CD4-positive, alpha-beta T cell (primary cell): Measurements from ENCODE around the gene TBC1D7. TPM values are rescaled to one million over a fixed set of nuclear protein-coding genes. Genes with fewer than 3 reads are reported as not detected.

Source experiments
- ATAC-seq: fragments of 200-7000 bp; cut with Tn5 transposase; one replicate; pipeline ENCODE4 v1.10.0; 2022; ENCODE audit warnings: mild to moderate bottlenecking; ENCODE audit not compliant: poor library complexity
- CTCF ChIA-PET: fragments of 350-600 bp; sonication (Branson Sonifier 250); formaldehyde crosslinking; loops from one replicate; lab custom pipeline; 2021; ENCODE audit warnings: antibody characterized with exemption, inconsistent platforms; lab: Charles Lee
- POLR2A ChIA-PET: fragments of 350-600 bp; sonication (Branson Sonifier 250); formaldehyde crosslinking; loops from one replicate; lab custom pipeline; 2021; ENCODE audit warnings: antibody characterized with exemption, inconsistent platforms; lab: Charles Lee
- DNase-seq, 14 experiments: peaks; one replicate each; pipeline ENCODE4 v3.0.0-alpha.2; 2013 to 2020; ENCODE audit warnings: mixed read lengths in 2 of 14
- H3K27ac ChIP-seq, 2 donors: one replicate each; pipeline versions ENCODE4 v1.5.1 to v1.7.0; 2013; ENCODE audit warnings: low read length in 2 of 2, low read depth in 1 of 2, mild to moderate bottlenecking in 1 of 2
- H3K27me3 ChIP-seq, 2 experiments: 1 replicate in 1 of 2; 2 replicates in 1 of 2; pipeline versions ENCODE4 v1.6.1 to v1.7.0; 2013; ENCODE audit warnings: low read length in 2 of 2, control low read depth in 1 of 2, mild to moderate bottlenecking in 1 of 2, moderate library complexity in 1 of 2; ENCODE audit not compliant: insufficient read depth in 2 of 2, control insufficient read depth in 1 of 2
- H3K36me3 ChIP-seq: one replicate; pipeline ENCODE4 v1.6.1; 2013; ENCODE audit warnings: low read length, control low read depth; ENCODE audit not compliant: insufficient read depth
- H3K4me1 ChIP-seq: one replicate; pipeline ENCODE4 v1.6.1; 2013; ENCODE audit warnings: low read length, control low read depth; ENCODE audit not compliant: insufficient read depth
- H3K4me3 ChIP-seq: one replicate; pipeline ENCODE4 v1.5.1; 2013; ENCODE audit warnings: mild to moderate bottlenecking, low read length, moderate library complexity
- H3K9me3 ChIP-seq, 2 experiments: 1 replicate in 1 of 2; 2 replicates in 1 of 2; pipeline versions ENCODE4 v1.6.1 to v1.7.0; 2013; ENCODE audit warnings: low read length in 2 of 2, mild to moderate bottlenecking in 2 of 2, control low read depth in 1 of 2, moderate library complexity in 1 of 2; ENCODE audit not compliant: control insufficient read depth in 1 of 2, insufficient read depth in 1 of 2
- H3K27ac Mint-ChIP-seq: one replicate; pipeline ENCODE4 v1.8.0; 2020; ENCODE audit warnings: mixed read lengths
- H3K27me3 Mint-ChIP-seq: one replicate; pipeline ENCODE4 v1.8.0; 2021; ENCODE audit warnings: mixed read lengths
- H3K36me3 Mint-ChIP-seq: one replicate; pipeline ENCODE4 v1.8.0; 2021; ENCODE audit warnings: low read depth, mixed read lengths
- H3K4me1 Mint-ChIP-seq: one replicate; pipeline ENCODE4 v1.8.0; 2021; ENCODE audit warnings: low read depth, mixed read lengths
- H3K4me3 Mint-ChIP-seq: one replicate; pipeline ENCODE4 v1.8.0; 2020; ENCODE audit warnings: mild to moderate bottlenecking, mixed read lengths
- H3K9me3 Mint-ChIP-seq: one replicate; pipeline ENCODE4 v1.8.0; 2020; ENCODE audit warnings: mixed read lengths
- intact Hi-C, 2 experiments: fragments of 100-400 bp; cut with DNase I in 1 of 2; cut with micrococcal nuclease in 1 of 2; formaldehyde crosslinking; loops; one replicate each; pipeline versions ENCODE4 v1.15.1 to v1.9.0; 2023 to 2025; cut with DNase I, micrococcal nuclease
- total RNA-seq, 174 experiments: library from RNA in 2 of 174; stranded (reverse) in 2 of 174; gene quantifications; one replicate each; pipeline ENCODE4 v1.2.3 and lab custom pipeline; 2021 to 2026
- TF ChIP-seq, protein P1 (sequence below): fragments of 200-600 bp; IDR thresholded peaks from one replicate; pipeline ENCODE4 v1.8.0; 2022; ENCODE audit warnings: antibody characterized with exemption, mild to moderate bottlenecking

TBC1D7 gene
- total RNA-seq, 2 experiments from 2014 or later = 10.2 to 12.3 TPM

DNA sequence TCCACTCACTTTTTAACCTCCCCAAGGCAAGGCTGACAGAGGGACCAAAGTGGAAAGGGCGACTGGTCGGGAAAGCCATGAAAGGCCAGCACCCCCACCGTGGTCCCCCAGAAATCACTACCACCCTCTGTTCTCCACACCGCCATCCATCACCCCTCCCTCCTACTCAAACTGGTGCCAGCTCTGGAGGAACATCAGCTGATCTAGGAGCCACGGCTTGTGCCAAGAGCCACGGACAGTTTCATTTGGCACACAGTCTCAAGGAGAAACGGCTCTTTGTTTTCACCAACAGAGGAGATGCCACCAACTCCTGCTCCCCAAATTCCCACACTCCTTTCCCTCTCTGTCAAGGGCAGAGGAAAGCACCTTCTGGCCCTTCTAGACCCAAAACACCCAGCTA is 26.0 kb downstream of the TBC1D7 start:
- H3K27me3 Mint-ChIP-seq = no peaks in the 10 kb centered on the region
- TF ChIP-seq, protein P1, sequence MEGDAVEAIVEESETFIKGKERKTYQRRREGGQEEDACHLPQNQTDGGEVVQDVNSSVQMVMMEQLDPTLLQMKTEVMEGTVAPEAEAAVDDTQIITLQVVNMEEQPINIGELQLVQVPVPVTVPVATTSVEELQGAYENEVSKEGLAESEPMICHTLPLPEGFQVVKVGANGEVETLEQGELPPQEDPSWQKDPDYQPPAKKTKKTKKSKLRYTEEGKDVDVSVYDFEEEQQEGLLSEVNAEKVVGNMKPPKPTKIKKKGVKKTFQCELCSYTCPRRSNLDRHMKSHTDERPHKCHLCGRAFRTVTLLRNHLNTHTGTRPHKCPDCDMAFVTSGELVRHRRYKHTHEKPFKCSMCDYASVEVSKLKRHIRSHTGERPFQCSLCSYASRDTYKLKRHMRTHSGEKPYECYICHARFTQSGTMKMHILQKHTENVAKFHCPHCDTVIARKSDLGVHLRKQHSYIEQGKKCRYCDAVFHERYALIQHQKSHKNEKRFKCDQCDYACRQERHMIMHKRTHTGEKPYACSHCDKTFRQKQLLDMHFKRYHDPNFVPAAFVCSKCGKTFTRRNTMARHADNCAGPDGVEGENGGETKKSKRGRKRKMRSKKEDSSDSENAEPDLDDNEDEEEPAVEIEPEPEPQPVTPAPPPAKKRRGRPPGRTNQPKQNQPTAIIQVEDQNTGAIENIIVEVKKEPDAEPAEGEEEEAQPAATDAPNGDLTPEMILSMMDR = no peak
- peaks cover 72% of the 10 kb centered on the region for H3K36me3 ChIP-seq
- ChIA-PET POLR2A (interaction anchor here (0.6 kb wide), 2 partner anchors 25 to 1450 kb away, joined by 3 to 4 read pairs; no protein-coding TSS in a partner anchor), CTCF (no interaction called here)
- H3K9me3 Mint-ChIP-seq = no peaks in the 10 kb centered on the region
- H3K4me1 ChIP-seq = peaks cover 14% of the 10 kb centered on the region
- peak overlapping the region in 1 of 2 donors; percentile 57 for H3K27ac ChIP-seq
- H3K9me3 ChIP-seq = no peaks in the 10 kb centered on the region
- peaks cover 94% of the 10 kb centered on the region for H3K36me3 Mint-ChIP-seq
- intact Hi-C loops = no loop called here
- no peak overlapping the region for H3K4me3 ChIP-seq
- no peak overlapping the region for H3K4me3 Mint-ChIP-seq
- peaks cover 19% of the 10 kb centered on the region for H3K4me1 Mint-ChIP-seq
- H3K27ac Mint-ChIP-seq = no peak overlapping the region
- DNase-seq (no peak), ATAC-seq (no peak)
- H3K27me3 ChIP-seq = no peaks in the 10 kb centered on the region

DNA sequence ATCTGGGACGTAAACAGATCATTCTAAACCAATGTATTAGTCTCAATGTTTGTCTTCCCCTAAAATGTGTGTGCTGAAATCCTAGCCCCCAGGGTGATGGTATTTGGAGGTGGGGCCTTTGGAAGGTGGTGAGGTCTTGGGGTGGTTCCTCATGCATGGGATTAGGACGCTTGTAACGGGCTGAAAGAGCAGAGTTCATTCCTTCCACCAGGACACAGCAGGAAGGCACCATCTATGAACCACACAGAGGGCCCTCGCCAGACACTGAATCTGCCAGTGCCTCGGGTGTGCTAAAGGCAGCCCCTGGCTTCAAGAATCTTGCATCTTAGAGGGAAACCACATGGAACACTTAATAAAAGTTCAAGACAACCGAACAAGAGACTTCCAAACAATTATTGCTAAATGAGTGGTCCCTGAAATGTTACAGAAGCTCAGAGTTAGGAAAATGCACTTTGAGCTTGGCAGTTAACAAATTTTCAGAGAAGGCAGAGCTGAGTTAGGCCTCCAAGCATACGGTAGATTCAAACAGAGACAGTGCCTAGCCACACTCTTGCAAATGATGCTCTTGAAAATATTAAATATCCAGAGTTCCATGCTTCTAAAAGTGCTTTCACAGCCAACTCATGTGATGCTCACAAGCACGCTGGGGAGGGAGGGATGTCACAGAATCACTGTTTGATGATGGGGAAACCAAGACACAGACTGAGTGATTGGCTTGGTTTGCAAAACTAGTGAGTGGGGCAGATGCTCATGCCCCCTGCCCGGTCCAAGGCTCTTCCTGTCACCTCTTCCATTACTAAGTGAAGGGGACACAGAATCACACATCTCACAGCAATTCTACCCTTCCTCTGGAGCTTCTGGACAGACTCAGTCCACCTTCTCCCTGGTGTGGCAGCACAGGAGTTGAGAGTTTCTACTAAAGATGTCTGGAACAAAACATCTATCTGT is 27.4 kb downstream of the TBC1D7 start:
- H3K9me3 ChIP-seq = no peaks in the 10 kb centered on the region
- ChIA-PET CTCF (no interaction called here), POLR2A (no interaction called here)
- intact Hi-C loops = no loop called here
- no peaks in the 10 kb centered on the region for H3K27me3 ChIP-seq
- no peak overlapping the region for H3K4me3 Mint-ChIP-seq
- no peak for DNase-seq
- no peaks in the 10 kb centered on the region for H3K27me3 Mint-ChIP-seq
- H3K27ac Mint-ChIP-seq = no peak overlapping the region
- H3K4me3 ChIP-seq = no peak overlapping the region
- no peaks in the 10 kb centered on the region for H3K9me3 Mint-ChIP-seq
- H3K27ac ChIP-seq = no peak overlapping the region
- no peak for ATAC-seq
- peaks cover 61% of the 10 kb centered on the region for H3K36me3 ChIP-seq
- peaks cover 96% of the 10 kb centered on the region for H3K36me3 Mint-ChIP-seq
- peaks cover 19% of the 10 kb centered on the region for H3K4me1 Mint-ChIP-seq
- TF ChIP-seq, protein P1 = no peak
- peaks cover 14% of the 10 kb centered on the region for H3K4me1 ChIP-seq

DNA sequence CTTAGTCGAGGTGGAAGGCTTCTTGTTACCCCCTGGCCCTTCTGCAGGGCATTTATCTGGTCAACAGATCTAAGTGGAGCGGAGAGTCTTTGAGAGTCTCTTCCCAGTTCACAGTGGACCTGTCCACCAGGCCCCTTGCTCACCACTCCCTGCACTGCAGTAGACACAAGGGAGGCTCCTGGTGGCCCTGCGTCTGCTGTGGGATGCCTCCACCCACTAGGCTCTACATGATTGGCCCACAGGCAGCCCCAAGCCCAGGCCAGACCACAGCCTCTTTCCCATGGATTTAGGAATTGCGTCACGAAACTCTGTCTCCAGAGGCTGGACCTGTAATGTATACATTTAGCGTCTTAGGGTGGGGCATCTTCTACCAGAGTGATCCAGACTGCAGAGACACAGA is 28.4 kb downstream of the TBC1D7 start:
- ATAC-seq (no peak), DNase-seq (no peak)
- CTCF ChIA-PET = interaction anchor here (1.2 kb wide), 1 partner anchor 26 kb away, joined by 3 read pairs; no protein-coding TSS in a partner anchor
- H3K9me3 ChIP-seq = no peaks in the 10 kb centered on the region
- H3K27ac Mint-ChIP-seq = no peak overlapping the region
- H3K4me1 Mint-ChIP-seq = peaks cover 19% of the 10 kb centered on the region
- no peak overlapping the region for H3K4me3 ChIP-seq
- peaks cover 61% of the 10 kb centered on the region for H3K36me3 ChIP-seq
- H3K9me3 Mint-ChIP-seq = no peaks in the 10 kb centered on the region
- no peaks in the 10 kb centered on the region for H3K27me3 Mint-ChIP-seq
- H3K4me1 ChIP-seq = peaks cover 14% of the 10 kb centered on the region
- H3K27ac ChIP-seq = no peak overlapping the region
- H3K36me3 Mint-ChIP-seq = peaks cover 96% of the 10 kb centered on the region
- H3K4me3 Mint-ChIP-seq = no peak overlapping the region
- intact Hi-C loops = no loop called here
- TF ChIP-seq, protein P1 = no peak
- H3K27me3 ChIP-seq = no peaks in the 10 kb centered on the region
- POLR2A ChIA-PET = no interaction called here
